IPS DF 6.9 (cell line): Measurements from ENCODE around the gene MISP3.
A peak's percentile ranks its signal among the peaks of the same experiment; 100 is the strongest.

Experiments
- DNase-seq: peaks from one replicate; pipeline ENCODE4 v3.0.0-alpha.2; 2013; ENCODE audit warnings: low read depth, low spot score
- H3K27ac ChIP-seq: one replicate; pipeline ENCODE4 v1.5.1; 2013; ENCODE audit warnings: low read length, control low read depth
- H3K27me3 ChIP-seq: 2 replicates; pipeline ENCODE4 v1.6.1; 2013; ENCODE audit warnings: mild to moderate bottlenecking, low read length; ENCODE audit not compliant: control insufficient read depth, insufficient read depth
- H3K36me3 ChIP-seq: 2 replicates; pipeline ENCODE4 v1.6.1; 2013; ENCODE audit warnings: low read length; ENCODE audit not compliant: control insufficient read depth, insufficient read depth
- H3K4me1 ChIP-seq: 2 replicates; pipeline ENCODE4 v1.6.1; 2013; ENCODE audit warnings: low read length; ENCODE audit not compliant: control insufficient read depth, insufficient read depth
- H3K4me3 ChIP-seq: 2 replicates; pipeline ENCODE4 v1.5.1; 2013; ENCODE audit warnings: mild to moderate bottlenecking, low read length
- H3K9me3 ChIP-seq: 2 replicates; pipeline ENCODE4 v1.6.1; 2013; ENCODE audit warnings: low read length, inconsistent platforms; ENCODE audit not compliant: control insufficient read depth, insufficient read depth
- WGBS: extraction: QIAGEN DNeasy Blood & Tissue Kit; methylation state at CpG from one replicate; pipeline ENCODE4 v1.1.7; 2013; ENCODE audit warnings: mixed read lengths, missing lambda C conversion rate; ENCODE audit not compliant: insufficient read length, insufficient coverage; 5-methylcytosine and 5-hydroxymethylcytosine counted together

MISP3 gene

DNA sequence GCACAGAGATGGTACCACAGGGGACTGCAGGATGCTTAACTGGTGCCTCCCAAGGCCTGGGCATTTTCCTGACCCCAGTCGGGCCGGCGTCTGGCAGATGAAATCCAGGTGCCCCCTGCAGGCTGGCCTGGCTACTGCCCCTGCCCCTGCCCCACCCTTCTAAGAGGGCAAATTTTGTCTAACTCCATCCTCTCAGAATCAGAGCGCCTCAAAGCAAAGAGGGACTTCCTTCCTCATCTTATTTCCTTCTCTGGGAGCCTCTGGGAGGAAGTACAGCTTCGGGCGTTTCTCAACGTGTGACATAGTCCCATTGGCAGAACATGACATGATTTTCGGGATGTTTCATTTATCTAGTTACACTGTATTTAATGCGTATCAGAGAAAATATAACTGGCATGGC lies 42.3 kb downstream of the MISP3 start:
- DNase-seq = no peak
- H3K36me3 ChIP-seq = no peaks in the 10 kb centered on the region
- no peak overlapping the region for H3K27ac ChIP-seq
- H3K4me3 ChIP-seq = no peak overlapping the region
- WGBS = no CpG with 5 or more reads among the region's 9 CpGs
- H3K4me1 ChIP-seq = peaks cover 7% of the 10 kb centered on the region
- H3K9me3 ChIP-seq = no peaks in the 10 kb centered on the region
- no peaks in the 10 kb centered on the region for H3K27me3 ChIP-seq

DNA sequence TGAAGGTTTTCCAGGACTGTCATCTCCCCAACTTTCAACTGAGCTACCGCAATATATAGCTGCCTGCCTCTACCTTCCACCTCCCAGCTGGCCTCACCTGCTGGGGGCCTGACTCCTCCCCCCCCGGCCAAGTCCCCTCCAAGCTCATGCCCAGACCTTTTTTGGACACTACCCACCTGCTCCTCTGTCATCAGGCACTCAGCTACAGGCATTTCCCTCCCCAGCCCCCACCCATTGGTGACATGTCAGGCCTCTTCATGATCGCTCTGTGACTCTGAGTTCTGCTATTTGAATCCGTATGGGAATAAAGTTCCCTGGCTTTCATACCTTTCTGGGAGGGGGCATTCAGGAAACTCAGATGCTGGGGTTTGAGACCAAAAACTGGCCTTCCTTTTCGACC lies 43.2 kb downstream of the MISP3 start:
- WGBS = no CpG with 5 or more reads among the region's 5 CpGs
- no peaks in the 10 kb centered on the region for H3K36me3 ChIP-seq
- H3K27me3 ChIP-seq = no peaks in the 10 kb centered on the region
- DNase-seq = no peak
- no peak overlapping the region for H3K4me3 ChIP-seq
- H3K27ac ChIP-seq = no peak overlapping the region
- peaks cover 7% of the 10 kb centered on the region for H3K4me1 ChIP-seq
- H3K9me3 ChIP-seq = no peaks in the 10 kb centered on the region

DNA sequence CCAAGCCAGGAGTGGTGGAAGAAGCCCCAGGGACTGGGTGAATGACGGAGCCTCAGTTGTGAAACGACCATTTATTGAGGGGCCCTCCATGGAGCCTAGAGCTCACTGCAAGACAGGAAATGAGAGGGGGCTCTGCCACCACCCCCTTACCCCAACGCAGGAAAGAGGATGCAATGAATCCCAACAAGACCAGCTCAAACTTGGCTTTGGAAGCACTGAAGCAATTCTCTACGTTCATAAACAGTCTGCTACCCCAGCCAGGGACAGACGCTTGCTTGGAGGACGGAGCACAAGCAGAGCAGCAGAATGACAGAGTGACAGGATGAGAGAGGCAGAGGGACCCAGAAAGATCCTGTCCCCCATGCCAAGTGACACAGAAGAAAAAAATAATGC lies 43.9 kb downstream of the MISP3 start:
- Histone ChIP-seq H3K4me3 (no peak overlapping the region), H3K36me3 (0 out of 2 replicates have a peak, but pooled peaks cover 2% of the 10 kb centered on the region), H3K27me3 (no peaks in the 10 kb centered on the region), H3K4me1 (peaks cover 7% of the 10 kb centered on the region), H3K9me3 (no peaks in the 10 kb centered on the region), H3K27ac (no peak overlapping the region)
- DNase-seq = no peak
- no CpG with 5 or more reads among the region's 6 CpGs for WGBS

DNA sequence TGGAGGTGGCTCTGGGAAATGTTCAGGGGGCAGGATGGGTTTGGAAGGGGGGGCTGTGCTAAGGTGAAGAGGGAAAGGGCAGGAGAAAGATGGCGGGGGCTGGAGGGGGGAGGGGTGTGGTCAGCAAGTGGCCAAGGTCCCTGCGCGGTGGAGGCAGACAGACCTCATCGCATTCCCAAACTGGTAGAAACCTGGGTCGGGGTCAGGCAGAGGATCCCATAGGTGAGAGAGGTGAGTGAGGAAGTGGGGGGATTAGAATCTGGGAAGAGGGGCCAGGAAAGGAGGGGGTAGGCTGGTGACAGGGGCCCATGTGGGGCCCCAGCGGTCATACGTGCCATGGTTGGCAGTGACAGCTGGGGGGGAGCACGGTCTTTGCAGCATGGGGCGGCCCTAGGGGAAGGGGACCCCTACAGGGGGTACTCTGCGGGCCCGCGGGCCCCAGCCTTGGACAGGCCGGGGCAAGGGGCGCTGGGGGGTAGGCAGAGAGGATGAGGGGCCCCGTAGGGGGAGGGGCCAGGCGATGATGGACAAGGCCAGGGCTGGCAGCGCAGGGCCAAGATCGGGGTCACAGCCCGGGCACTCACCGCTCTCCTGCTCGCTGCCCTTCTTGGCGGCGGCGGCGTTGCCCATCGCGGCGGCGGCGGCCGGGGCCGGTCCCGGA lies 44.5 kb downstream of the MISP3 start:
- H3K36me3 ChIP-seq = 0 out of 2 replicates have a peak, but pooled peaks cover 2% of the 10 kb centered on the region
- WGBS = no CpG with 5 or more reads among the region's 33 CpGs
- H3K27me3 ChIP-seq = no peaks in the 10 kb centered on the region
- peak overlapping the region; percentile 76; the same call in 1 of the 2 replicates for H3K4me3 ChIP-seq
- peaks cover 7% of the 10 kb centered on the region for H3K4me1 ChIP-seq
- no peak overlapping the region for H3K27ac ChIP-seq
- no peak for DNase-seq
- no peaks in the 10 kb centered on the region for H3K9me3 ChIP-seq

DNA sequence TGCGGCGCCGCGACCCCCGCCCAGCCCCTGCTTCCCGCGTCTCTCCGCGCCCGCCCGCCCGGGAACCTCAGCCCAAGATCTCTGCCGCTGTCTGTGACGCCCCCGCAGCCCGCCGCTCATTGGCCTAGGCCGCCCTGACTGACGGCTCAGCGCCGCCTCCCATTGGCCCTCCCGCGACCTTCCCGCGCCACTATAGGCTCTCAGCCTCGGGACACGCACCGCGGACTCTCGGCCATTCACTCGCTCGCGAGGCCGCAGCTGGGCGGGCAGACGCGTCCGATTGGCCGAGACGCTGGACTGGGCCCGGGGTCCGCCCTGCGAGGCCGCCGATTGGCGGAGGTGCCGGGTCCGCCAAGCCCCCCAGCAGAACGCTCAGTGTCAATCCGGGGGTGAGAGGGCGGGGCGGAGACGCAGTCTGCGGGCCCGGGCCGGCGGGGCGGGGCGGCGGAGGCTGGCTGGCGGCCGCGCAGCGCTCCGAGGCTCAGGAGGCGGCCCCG lies 45.1 kb downstream of the MISP3 start, which contains the start of gene PRKACA:
Gene PRKACA, minus strand, starts transcription at position 95 of the 497 bp plus-strand sequence. CDS start 215 bp downstream, outside the sequence.
- H3K36me3 ChIP-seq = 0 out of 2 replicates have a peak, but pooled peaks cover 2% of the 10 kb centered on the region
- peaks cover 4% of the 10 kb centered on the region; the same call in 1 of the 2 replicates for H3K4me1 ChIP-seq
- H3K27ac ChIP-seq = no peak within 1 kb of the TSS
- H3K4me3 ChIP-seq = peak within 1 kb of the TSS; percentile 76; the same call in 1 of the 2 replicates
- WGBS = no CpG with 5 or more reads among the region's 67 CpGs
- H3K27me3 ChIP-seq = no peaks in the 10 kb centered on the region
- H3K9me3 ChIP-seq = no peaks in the 10 kb centered on the region
- DNase-seq = peak; percentile 98

DNA sequence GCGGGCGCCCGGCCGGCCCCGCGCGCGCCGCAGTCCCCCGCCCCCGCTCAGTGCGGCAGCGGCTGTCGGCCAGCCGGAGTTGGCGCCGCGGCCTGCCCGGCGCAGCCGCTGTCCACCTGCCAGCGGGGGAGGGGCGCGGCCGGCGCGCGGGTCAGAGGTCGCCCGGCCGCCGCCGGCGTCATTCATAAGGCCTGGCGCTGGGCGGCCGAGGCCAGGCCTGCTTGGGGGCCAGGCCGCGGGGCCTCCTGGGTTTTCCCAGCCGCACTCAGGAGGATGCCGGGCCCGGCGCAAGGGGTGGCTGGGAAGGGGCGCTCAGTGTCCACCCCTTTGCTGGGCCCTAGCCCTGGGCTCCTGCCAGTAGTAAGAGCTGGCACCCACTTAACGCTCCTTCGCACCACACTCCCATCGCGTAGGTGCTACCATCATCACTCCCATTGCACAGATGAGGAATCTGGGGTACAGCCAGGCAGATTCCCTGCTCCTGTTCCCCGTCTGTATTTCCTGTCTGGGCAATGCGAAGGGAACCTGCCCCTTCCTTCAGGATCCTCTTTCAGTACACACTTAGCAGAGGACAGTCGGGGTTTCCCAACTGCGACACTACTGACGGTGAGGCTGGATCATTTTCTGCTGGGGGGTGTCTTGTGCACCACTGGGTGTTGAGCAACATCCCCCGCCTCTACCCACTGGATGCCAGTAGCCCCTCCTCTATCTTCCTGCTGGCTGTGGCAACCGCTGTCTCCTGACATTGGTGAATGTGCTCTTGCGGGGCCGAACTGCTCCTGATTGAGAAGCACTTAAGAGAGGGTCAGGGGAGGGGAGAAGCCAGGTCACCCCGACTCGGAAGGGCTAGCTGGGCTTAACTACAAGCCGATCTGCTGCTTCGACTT lies 45.8 kb downstream of the MISP3 start:
- no peak for DNase-seq
- Histone ChIP-seq H3K4me3 (peak overlapping the region; percentile 42; the same call in 1 of the 2 replicates), H3K36me3 (0 out of 2 replicates have a peak, but pooled peaks cover 2% of the 10 kb centered on the region), H3K27me3 (no peaks in the 10 kb centered on the region), H3K27ac (no peak overlapping the region), H3K9me3 (no peaks in the 10 kb centered on the region), H3K4me1 (peaks cover 2% of the 10 kb centered on the region; the same call in 1 of the 2 replicates)
- WGBS = no CpG with 5 or more reads among the region's 61 CpGs

DNA sequence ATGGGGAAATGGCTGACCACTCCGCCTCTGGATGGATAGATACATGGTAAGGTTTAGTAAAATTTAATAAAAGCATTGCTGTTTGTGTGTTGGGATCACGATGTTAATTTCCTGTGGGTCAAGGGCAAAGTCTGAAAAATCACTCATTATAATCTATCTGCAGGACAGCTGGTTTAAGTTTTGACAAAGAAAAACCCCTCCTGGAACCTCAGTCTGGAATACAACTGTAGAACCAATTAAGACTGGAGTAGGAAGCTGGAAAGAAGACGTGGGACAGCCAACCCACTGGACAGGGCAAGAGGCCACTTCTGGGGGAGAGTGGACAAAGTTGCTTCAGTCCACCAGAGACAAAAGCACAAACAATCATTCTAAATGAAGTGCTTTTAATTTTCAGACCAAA lies 46.6 kb downstream of the MISP3 start:
- no peak overlapping the region for H3K27ac ChIP-seq
- no peaks in the 10 kb centered on the region for H3K9me3 ChIP-seq
- no peak for DNase-seq
- H3K4me1 ChIP-seq = no peaks in the 10 kb centered on the region; the same call in 1 of the 2 replicates
- no peak overlapping the region for H3K4me3 ChIP-seq
- 0 out of 2 replicates have a peak, but pooled peaks cover 2% of the 10 kb centered on the region for H3K36me3 ChIP-seq
- no CpG with 5 or more reads among the region's 3 CpGs for WGBS
- no peaks in the 10 kb centered on the region for H3K27me3 ChIP-seq

DNA sequence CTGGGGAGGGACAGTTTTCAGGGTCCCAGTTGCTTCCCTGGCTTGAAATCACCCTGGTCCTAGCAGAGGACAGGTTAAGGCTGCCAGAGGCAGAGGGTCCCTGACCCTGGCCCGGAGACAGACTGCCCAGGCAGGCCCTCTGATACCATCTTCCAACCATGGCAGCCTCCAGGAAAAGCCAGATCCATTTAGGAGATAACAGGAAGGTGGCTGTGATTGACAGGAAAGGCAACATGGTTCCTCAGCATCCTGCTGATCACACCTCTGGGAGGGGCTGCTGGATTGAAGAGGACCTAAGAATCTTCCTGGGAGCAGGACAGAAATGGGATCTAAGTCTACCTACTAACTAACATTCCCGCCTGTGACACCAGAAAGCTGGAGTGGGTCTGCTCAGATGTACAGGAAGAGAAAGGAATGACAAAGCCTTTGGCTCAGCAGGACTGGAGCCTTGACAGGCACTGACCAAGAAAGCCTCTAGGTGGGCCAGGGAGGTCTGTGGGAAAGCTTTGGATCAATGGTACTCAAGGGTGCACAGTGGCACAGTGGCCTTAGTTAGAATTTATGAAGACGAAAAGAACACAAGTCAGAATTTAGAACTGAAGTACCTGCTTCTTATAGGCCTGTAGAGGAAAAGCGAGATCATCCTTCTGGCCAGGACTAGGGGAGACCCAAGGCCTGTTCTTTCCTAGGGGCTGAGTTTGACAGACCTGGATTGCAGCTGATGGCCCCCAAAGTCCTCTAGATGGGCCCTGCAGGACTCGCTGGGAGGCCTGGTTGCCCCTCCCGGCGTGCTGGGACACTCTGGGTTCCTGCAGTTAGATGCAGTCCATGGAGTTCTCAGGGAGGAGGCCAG lies 47.3 kb downstream of the MISP3 start:
- H3K9me3 ChIP-seq = no peaks in the 10 kb centered on the region
- H3K4me1 ChIP-seq = no peaks in the 10 kb centered on the region; the same call in 1 of the 2 replicates
- no CpG with 5 or more reads among the region's 7 CpGs for WGBS
- no peak overlapping the region for H3K4me3 ChIP-seq
- H3K27me3 ChIP-seq = no peaks in the 10 kb centered on the region
- peaks cover 6% of the 10 kb centered on the region; the same call in 1 of the 2 replicates for H3K36me3 ChIP-seq
- no peak for DNase-seq
- H3K27ac ChIP-seq = no peak overlapping the region

DNA sequence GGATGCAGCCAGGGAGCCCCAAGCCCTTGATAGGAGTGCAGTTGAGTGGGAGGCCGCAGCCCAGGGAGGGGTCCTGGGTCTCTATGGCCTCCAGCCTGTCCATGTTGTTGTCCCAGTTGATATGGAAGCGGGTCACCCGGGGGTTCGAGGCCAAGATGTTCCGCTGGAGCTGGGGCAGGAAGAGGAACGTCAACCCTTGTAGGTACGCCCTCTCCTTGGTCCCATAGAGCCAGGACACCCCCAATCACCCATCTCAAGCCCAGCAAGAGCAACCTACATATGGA lies 47.9 kb downstream of the MISP3 start:
- no peak for DNase-seq
- no peaks in the 10 kb centered on the region for H3K27me3 ChIP-seq
- H3K9me3 ChIP-seq = no peaks in the 10 kb centered on the region
- peaks cover 6% of the 10 kb centered on the region; the same call in 1 of the 2 replicates for H3K36me3 ChIP-seq
- H3K4me3 ChIP-seq = no peak overlapping the region
- no peak overlapping the region for H3K27ac ChIP-seq
- no CpG with 5 or more reads among the region's 7 CpGs for WGBS
- H3K4me1 ChIP-seq = no peaks in the 10 kb centered on the region; the same call in 1 of the 2 replicates

DNA sequence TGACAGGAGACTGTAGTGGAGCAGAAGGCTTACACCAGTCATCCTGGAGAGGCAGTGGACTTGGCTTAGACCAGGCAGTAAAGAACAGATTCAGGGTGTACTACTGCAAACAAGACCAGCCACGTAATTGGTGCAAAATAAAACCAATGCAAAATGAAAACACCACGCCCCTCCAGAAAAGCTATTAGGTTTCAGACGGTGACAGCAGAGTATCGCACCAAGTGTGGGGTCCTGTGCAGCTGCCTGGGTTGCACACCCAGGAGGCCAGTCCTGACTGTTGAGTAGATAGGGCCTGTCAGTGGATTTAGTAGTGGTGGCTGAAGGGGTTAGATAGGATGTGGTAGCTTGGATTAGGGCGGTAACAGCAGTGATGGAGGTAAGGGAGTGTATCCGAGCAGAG lies 50.3 kb downstream of the MISP3 start:
- WGBS = no CpG with 5 or more reads among the region's 6 CpGs
- H3K36me3 ChIP-seq = peaks cover 6% of the 10 kb centered on the region; the same call in 1 of the 2 replicates
- no peak for DNase-seq
- H3K4me3 ChIP-seq = no peak overlapping the region
- no peaks in the 10 kb centered on the region for H3K9me3 ChIP-seq
- H3K4me1 ChIP-seq = no peaks in the 10 kb centered on the region; the same call in 1 of the 2 replicates
- no peak overlapping the region for H3K27ac ChIP-seq
- H3K27me3 ChIP-seq = no peaks in the 10 kb centered on the region
